Daoy (cell line): ENCODE results near the gene MRPS33. TPM values are rescaled to one million over a fixed set of nuclear protein-coding genes. Genes with fewer than 3 reads are reported as not detected.
"Not testable (repeated sequence)": the region's sequence is repeated elsewhere in the genome, so short reads cannot be mapped to it uniquely, and the experiment has no call there.

ENCODE experiments used
- DNase-seq: peaks from one replicate; pipeline ENCODE4 v3.0.0-alpha.2; 2015; ENCODE audit warnings: low read depth
- total RNA-seq: library from RNA; depleted of rRNA; stranded (reverse); fragments of >200 nt; shearing (Covaris generic); gene quantifications from 2 replicates; pipeline ENCODE4 v1.2.3, GENCODE V29; 2014; rRNA removed

The MRPS33 gene
- 49.5 and 64.8 TPM in 2 replicates for total RNA-seq

DNA sequence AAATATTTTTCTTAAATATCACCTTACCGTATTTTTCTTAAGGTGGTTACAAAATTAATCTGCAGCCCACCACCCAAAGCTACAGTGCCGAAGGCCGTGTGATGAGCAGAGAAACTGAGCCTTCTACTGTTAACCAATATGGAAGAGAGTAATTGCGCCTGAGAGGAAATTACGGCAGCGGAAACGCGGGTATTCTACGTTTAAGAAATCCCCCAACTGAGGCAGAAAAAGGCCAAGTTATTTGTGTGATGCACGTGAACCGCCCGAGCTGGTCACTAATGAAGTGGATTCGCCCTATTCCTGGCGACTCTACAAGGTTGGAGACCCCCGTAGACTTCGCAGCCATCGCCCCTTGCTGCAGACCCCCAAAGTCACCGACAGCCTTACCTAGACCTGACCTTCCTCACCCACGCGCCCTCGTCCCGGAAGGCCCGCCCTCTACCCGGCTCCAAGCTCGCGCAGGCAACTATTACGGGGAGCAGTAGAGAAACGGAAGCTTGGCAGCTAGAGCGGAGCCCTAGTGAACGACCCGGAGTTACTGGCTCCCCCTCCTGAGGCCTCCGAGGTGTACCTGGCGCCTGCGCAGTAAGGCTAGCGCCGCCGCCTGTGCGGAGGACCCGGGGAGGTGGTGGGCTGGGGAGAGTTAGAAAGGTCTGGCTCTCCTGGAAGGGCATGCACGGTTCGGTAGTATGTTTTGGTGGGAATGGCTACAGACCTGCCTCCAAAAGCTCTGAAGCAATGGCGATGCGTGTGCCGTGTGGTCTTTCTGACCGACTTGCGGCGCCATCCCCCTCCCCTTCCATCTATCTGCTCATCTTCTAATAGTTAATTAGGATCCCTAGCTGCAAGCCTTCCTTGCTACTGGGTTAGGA lies at the start of gene MRPS33:
Gene MRPS33 (minus strand): TSS at position 429 of the 872 bp plus-strand sequence. CDS start 4,319 bp downstream, outside the sequence.
- DNase-seq: peak; percentile 95

DNA sequence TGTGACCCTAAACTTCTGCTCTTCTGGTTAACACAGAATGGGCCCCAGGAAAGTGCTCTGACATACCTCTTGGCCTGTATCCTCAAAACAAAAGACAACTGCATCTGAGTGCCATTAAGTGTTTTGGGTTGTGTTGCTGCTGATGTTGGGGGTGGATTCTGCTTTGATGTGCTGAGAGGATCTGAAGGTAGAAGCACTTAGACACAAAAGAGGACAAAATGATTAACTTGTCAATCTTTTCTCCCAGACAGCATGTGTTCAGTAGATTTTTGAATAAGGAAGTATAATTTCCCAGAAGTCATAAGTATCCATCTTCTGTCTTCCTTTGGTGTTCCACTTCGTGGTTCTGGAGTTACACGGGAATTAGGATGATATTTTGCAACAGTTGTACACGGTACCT lies 43.0 kb upstream of the MRPS33 start:
- no peak for DNase-seq

DNA sequence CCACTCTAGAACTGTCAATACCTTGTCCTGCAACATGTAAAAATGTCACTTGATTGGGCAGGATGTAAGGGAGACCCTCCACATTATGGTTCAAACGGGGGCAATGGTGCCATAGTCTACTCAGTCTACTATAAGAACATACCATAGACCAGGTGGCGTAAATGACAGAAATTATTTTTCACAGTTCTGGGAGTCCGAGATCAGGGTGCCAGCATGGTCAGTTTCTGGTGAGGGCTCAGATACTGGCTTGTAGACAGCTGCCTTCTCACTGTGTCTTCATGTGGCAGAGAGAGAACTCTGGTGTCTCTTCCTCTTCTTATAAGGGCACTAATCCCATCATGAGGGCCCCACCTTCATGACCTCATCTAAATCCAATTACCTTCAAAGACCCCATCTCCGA lies 40.4 kb upstream of the MRPS33 start:
- DNase-seq: no peak

DNA sequence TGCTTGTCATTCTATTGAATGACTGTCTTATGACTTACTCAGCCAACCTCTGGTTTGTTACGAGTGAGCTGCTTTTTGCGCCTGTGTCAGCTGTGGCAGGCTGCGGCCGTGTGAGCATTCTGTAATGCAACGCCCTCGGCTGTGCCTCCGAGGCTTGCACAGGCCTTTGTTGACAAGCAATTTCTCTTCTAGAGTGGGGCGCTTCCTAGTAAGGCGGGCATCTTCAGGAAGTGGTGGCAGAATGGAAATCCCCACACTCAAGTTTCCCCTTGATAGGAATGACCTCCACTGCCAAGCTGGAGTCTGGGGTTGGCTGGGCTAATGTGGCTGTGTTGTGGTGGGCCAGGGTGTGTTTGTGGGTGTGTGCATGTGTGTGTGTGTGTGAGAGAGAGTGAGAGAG lies 38.9 kb upstream of the MRPS33 start:
- DNase-seq: peak; percentile 88

- peak; percentile 72 for DNase-seq
Measured at GRCh38 chr7:141045842-141046620, 31.3 kb upstream of the MRPS33 start.

GRCh38 chr7:141045126-141045841 lies 30.5 kb upstream of the MRPS33 start:
- peak; percentile 49 for DNase-seq

DNA sequence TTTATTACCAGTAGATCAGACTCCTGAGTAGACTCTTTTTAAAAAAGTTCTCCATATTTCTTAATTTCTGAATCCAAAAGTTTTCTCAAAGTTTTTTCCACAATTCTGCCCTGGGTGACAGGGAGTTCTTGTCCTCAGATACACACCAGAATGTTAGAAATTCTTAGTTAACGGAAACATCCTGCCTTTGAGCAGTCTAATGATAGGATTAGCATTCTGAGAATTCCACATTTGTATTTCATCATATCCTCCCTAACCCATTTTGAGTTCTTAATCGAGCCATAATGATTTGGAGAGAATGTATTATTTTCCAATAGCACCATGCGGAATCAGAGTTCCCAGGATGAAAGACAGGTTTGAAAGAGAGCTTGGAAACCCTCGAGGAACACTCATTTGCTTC lies 28.9 kb upstream of the MRPS33 start:
- no peak for DNase-seq

- DNase-seq: no peak
Measured at GRCh38 chr7:141042222-141043193, 27.8 kb upstream of the MRPS33 start.

- DNase-seq: peak; percentile 33
Measured at GRCh38 chr7:141039376-141039775, 24.6 kb upstream of the MRPS33 start.

DNA sequence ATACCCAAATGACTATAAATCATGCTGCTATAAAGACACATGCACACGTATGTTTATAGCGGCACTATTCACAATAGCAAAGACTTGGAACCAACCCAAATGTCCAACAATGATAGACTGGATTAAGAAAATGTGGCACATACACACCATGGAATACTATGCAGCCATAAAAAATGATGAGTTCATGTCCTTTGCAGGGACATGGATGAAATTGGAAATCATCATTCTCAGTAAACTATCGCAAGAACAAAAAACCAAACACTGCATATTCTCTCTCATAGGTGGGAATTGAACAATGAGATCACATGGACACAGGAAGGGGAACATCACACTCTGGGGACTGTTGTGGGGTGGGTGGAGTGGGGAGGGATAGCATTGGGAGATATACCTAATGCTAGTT lies 23.3 kb upstream of the MRPS33 start:
- DNase-seq: not testable (repeated sequence)

GRCh38 chr7:141032539-141033323 lies 18.0 kb upstream of the MRPS33 start:
- DNase-seq: not testable (repeated sequence)

- no peak for DNase-seq
Measured at GRCh38 chr7:141028767-141029166, 14.0 kb upstream of the MRPS33 start.

GRCh38 chr7:141027043-141027442 lies 12.3 kb upstream of the MRPS33 start:
- no peak for DNase-seq

DNA sequence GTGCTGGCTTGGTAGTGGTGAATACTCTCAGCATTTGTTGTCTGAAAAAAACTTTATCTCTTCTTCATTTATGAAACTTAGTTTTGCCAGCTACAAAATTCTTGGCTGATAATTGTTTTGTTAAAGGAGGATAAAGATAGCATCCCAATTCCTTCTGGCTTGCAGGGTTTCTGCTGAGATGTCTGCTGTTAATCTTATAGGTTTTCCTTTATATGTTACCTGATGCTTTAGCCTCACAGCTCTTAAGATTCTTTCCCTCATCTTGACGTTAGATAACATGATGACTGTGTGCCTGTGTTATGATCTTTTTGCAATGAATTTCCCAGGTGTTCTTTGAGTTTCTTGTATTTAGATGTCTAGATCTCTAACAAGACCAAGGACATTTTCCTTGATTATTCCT lies 9.9 kb upstream of the MRPS33 start:
- no peak for DNase-seq

- DNase-seq: no peak
Measured at GRCh38 chr7:141023295-141023694, 8.5 kb upstream of the MRPS33 start.

- DNase-seq: no peak
Measured at GRCh38 chr7:141017555-141017954, 2.8 kb upstream of the MRPS33 start.

- DNase-seq: no peak
Measured at GRCh38 chr7:141016349-141016748, 1.6 kb upstream of the MRPS33 start.

DNA sequence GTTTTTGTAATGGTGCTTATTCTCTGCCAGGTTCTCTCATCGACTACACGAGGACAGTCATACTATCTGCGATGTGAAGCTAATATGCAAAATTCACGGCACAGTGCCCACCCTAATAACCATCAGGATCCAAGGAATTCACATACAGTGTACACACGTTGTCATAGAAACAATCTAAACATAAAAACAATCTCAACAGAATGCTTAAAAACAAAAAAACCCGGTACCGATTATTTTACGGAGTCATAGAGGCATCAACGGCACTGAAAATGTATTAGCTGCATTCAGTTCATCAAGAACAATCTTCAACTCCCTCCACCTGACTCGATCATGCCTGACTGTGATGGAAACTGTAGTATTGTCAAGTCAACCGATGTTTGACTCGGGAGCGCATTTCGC lies 628 bp downstream of the MRPS33 start:
- DNase-seq: no peak

- no peak for DNase-seq
Measured at GRCh38 chr7:141013345-141013715, 1.4 kb downstream of the MRPS33 start.

GRCh38 chr7:141012696-141013344 lies 1.9 kb downstream of the MRPS33 start:
- DNase-seq: peak; percentile 24
